ENCODE results near the gene SMIM33. TPM values are rescaled to one million over a fixed set of nuclear protein-coding genes. Genes with fewer than 3 reads are reported as not detected.

Gene SMIM33
- total and polyA plus RNA-seq, 9 of the 15 experiments (the other 6 are each of a cell fraction or from before 2014, with no cell fraction given) = not detected

DNA sequence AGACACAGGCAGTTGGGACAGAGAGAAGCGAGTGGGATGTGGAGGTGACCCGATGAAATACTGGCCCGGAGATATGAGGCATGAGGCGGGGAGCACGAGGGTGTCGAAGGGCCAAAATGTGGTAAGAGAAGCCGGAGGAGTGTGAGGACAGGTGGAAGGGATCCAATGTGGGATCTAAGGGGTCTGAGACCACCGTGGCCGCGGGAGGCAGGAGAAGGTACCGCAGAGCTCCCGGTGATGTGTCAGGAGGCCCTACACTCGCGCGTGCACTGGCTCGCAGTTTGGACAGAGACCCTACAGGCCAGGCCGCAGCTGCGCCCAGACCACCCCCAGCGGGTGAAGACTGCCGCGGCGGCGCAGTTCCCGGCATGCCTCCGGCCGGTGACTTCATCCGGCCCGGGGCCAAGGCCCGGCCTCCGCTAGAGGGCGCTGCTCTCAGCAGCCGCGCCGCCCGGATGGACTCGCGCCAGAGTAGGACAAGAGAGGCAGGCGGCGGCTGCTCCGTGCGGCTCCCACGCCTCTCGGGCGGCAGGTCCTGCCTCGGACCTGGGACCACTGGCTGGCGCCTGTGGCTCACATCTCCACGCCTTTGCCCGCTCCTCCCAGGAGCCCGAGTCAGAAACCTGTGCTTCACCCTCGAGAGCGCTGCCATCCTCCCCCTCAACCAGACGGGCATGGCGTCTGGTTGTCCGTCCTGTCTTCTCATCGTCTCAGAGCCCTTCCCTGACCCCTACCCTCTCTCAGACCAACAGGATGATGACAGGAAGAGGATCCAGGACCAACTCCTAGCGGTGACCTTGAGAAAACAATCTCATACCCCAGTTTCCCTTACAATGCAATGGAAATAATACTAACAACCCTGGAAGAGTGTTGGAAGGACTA lies 47.1 kb downstream of the SMIM33 start (continued):
- peak; percentile 98 for TF ChIP-seq RB1 (IDR thresholded peaks at IDR 0.05; ENCODE audit: low read depth)
- TF ChIP-seq THRAP3 (IDR thresholded peaks at IDR 0.05; ENCODE audit: borderline replicate concordance) = no peak
- peak; percentile 87 for TF ChIP-seq FOXP1 (CRISPR knock-in tag; IDR thresholded peaks at IDR 0.05)
- no peak for TF ChIP-seq ZNF212 (CRISPR knock-in tag; IDR thresholded peaks at IDR 0.05)
- TF ChIP-seq KLF6 (CRISPR knock-in tag; IDR thresholded peaks at IDR 0.05; ENCODE audit: borderline replicate concordance) = no peak; the same call in 1 of the 2 replicates
- TF ChIP-seq NBN (IDR thresholded peaks at IDR 0.05; ENCODE audit: low read depth) = peak; percentile 83; the same call in 1 of the 2 replicates
- peak; percentile 55 for TF ChIP-seq ELF1 (tag; IDR thresholded peaks at IDR 0.05)
- TF ChIP-seq SMC3 (conservative IDR thresholded peaks at IDR 0.05; ENCODE audit: insufficient read depth, low read depth, low read length) = peak; percentile 76
- TF ChIP-seq, protein P1, sequence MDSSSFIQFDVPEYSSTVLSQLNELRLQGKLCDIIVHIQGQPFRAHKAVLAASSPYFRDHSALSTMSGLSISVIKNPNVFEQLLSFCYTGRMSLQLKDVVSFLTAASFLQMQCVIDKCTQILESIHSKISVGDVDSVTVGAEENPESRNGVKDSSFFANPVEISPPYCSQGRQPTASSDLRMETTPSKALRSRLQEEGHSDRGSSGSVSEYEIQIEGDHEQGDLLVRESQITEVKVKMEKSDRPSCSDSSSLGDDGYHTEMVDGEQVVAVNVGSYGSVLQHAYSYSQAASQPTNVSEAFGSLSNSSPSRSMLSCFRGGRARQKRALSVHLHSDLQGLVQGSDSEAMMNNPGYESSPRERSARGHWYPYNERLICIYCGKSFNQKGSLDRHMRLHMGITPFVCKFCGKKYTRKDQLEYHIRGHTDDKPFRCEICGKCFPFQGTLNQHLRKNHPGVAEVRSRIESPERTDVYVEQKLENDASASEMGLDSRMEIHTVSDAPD (CRISPR knock-in tag; IDR thresholded peaks at IDR 0.05) = no peak
- TF ChIP-seq YBX1 (IDR thresholded peaks at IDR 0.05) = no peak
- TF ChIP-seq KLF10 (CRISPR knock-in tag; IDR thresholded peaks at IDR 0.05) = no peak
- TF ChIP-seq GTF2A2 (tag; IDR thresholded peaks at IDR 0.05) = no peak
- TF ChIP-seq ARID1B (IDR thresholded peaks at IDR 0.05) = peak; percentile 49; the same call in 1 of the 2 replicates
- TF ChIP-seq CXXC5 (CRISPR knock-in tag; IDR thresholded peaks at IDR 0.05) = peak; percentile 91
- TF ChIP-seq MTF1 (CRISPR knock-in tag; IDR thresholded peaks at IDR 0.05; ENCODE audit: borderline replicate concordance) = no peak
- TF ChIP-seq, protein P2, sequence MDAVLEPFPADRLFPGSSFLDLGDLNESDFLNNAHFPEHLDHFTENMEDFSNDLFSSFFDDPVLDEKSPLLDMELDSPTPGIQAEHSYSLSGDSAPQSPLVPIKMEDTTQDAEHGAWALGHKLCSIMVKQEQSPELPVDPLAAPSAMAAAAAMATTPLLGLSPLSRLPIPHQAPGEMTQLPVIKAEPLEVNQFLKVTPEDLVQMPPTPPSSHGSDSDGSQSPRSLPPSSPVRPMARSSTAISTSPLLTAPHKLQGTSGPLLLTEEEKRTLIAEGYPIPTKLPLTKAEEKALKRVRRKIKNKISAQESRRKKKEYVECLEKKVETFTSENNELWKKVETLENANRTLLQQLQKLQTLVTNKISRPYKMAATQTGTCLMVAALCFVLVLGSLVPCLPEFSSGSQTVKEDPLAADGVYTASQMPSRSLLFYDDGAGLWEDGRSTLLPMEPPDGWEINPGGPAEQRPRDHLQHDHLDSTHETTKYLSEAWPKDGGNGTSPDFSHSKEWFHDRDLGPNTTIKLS (IDR thresholded peaks at IDR 0.05; ENCODE audit: borderline replicate concordance, low read depth) = peak; percentile 77; the same call in 1 of the 2 replicates
- no peak for TF ChIP-seq TFAM (CRISPR knock-in tag; conservative IDR thresholded peaks at IDR 0.05)

Measured in K562 (cell line).